ENCODE data around the gene METTL26. TPM values are rescaled to one million over a fixed set of nuclear protein-coding genes. Genes with fewer than 3 reads are reported as not detected.

METTL26 gene
- polyA plus RNA-seq, 3 donors: 57.1 to 80.9 (median 70.4) TPM

DNA sequence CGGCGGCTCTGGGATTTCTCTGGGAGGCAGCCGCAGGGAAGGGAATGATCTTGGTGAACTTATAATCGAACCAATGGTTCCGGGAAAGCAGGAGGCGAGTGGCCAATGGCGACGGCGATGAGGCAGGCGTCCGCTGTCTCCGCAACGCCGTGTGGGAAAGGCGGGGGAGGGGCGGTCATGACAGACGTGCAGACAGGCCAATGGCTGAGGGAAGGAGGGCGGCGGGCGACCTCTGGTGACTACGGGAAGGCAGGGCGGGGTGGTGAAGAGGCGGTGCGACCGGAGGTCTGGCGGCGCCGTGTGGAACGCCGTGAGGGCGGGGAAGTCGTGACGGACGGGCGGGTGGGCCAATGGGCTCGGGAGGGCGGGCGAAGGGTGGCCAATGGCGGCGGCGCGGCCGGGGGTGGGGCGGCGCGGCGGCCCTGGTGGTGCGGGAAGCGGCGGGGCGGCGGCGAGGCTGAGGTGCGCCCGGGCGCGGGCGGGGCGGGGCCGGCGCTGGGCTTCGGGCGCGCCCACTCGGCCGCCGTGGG lies 46.4 kb downstream of the METTL26 start, which contains the start of gene RAB40C:
Gene RAB40C (plus strand): TSS at position 409 of the 530 bp plus-strand sequence. CDS start 226 bp downstream, outside the sequence.
- under 1% methylated on average over 67 of the region's 67 CpGs for WGBS (ENCODE audit: insufficient coverage)
- H4K20me1 ChIP-seq (ENCODE audit: insufficient read depth, low read length): peaks cover 19% of the 10 kb centered on the region
- peak within 1 kb of the TSS; percentile 85 to 92 (median 86) for H3K4me3 ChIP-seq (replicated peaks in 1 of 3; ENCODE audit: low read depth in 2 of 3, low read length in 3 of 3)
- H3K79me2 ChIP-seq (ENCODE audit: insufficient read depth, low read length): peaks cover 59% of the 10 kb centered on the region
- H3K27me3 Mint-ChIP-seq (ENCODE audit: low read depth in 3 of 3): peaks cover 3 to 15% (median 12%) of the 10 kb centered on the region in 3 donors
- peaks cover 58 to 63% of the 10 kb centered on the region in 2 donors for H3K4me1 ChIP-seq (ENCODE audit: control insufficient read depth in 1 of 2, insufficient read depth in 2 of 2, low read length in 2 of 2)
- H3K27ac ChIP-seq (ENCODE audit: low read depth in 1 of 2, low read length in 2 of 2): peak within 1 kb of the TSS; percentile 86 to 91
- intact Hi-C loops (cut with micrococcal nuclease): loop anchor here (2.0 to 5.0 kb wide), 3 partner anchors 47 to 93 kb away; partner anchors contain the start of genes JMJD8 (in 2 of the 2), METTL26 (in 2 of the 2), STUB1 (in 2 of the 2) and CAPN15 (in 1 of the 2)
- H3K9ac ChIP-seq (ENCODE audit: insufficient read depth, low read length, poor library complexity, severe bottlenecking): peak within 1 kb of the TSS; percentile 89
- H3K27ac Mint-ChIP-seq: peak within 1 kb of the TSS; percentile 98 to 100 (median 99)
- H3K9me3 Mint-ChIP-seq: peaks cover 0 to 3% (median 0%) of the 10 kb centered on the region in 7 donors
- peak within 1 kb of the TSS; percentile 91 to 99 for H3K4me3 Mint-ChIP-seq
- peak within 1 kb of the TSS; percentile 86 for H2AFZ ChIP-seq (ENCODE audit: insufficient read depth, low read depth, low read length, poor library complexity, severe bottlenecking)
- peak; percentile 96 to 100 (median 99) for DNase-seq
- H3K36me3 Mint-ChIP-seq: peaks cover 7 to 8% of the 10 kb centered on the region in 2 donors
- peaks cover 0 to 7% of the 10 kb centered on the region in 2 donors for H3K27me3 ChIP-seq (ENCODE audit: control insufficient read depth in 2 of 2, insufficient read depth in 2 of 2, low read length in 2 of 2)
- no peaks in the 10 kb centered on the region for H3K9me3 ChIP-seq (replicated peaks in 1 of 2; ENCODE audit: control insufficient read depth in 1 of 2, insufficient read depth in 1 of 2, low read length in 2 of 2)
- H3K36me3 ChIP-seq (replicated peaks in 1 of 2; ENCODE audit: control insufficient read depth in 1 of 2, insufficient read depth in 2 of 2, low read length in 2 of 2): no peaks in the 10 kb centered on the region
- TF ChIP-seq, protein P1, sequence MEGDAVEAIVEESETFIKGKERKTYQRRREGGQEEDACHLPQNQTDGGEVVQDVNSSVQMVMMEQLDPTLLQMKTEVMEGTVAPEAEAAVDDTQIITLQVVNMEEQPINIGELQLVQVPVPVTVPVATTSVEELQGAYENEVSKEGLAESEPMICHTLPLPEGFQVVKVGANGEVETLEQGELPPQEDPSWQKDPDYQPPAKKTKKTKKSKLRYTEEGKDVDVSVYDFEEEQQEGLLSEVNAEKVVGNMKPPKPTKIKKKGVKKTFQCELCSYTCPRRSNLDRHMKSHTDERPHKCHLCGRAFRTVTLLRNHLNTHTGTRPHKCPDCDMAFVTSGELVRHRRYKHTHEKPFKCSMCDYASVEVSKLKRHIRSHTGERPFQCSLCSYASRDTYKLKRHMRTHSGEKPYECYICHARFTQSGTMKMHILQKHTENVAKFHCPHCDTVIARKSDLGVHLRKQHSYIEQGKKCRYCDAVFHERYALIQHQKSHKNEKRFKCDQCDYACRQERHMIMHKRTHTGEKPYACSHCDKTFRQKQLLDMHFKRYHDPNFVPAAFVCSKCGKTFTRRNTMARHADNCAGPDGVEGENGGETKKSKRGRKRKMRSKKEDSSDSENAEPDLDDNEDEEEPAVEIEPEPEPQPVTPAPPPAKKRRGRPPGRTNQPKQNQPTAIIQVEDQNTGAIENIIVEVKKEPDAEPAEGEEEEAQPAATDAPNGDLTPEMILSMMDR (IDR thresholded peaks at IDR 0.05): no peak
- peak within 1 kb of the TSS; percentile 87 for H3K4me2 ChIP-seq (replicated peaks; ENCODE audit: extremely low read depth, low read length, poor library complexity, severe bottlenecking)
- peaks cover 55% of the 10 kb centered on the region for H3K4me1 Mint-ChIP-seq

DNA sequence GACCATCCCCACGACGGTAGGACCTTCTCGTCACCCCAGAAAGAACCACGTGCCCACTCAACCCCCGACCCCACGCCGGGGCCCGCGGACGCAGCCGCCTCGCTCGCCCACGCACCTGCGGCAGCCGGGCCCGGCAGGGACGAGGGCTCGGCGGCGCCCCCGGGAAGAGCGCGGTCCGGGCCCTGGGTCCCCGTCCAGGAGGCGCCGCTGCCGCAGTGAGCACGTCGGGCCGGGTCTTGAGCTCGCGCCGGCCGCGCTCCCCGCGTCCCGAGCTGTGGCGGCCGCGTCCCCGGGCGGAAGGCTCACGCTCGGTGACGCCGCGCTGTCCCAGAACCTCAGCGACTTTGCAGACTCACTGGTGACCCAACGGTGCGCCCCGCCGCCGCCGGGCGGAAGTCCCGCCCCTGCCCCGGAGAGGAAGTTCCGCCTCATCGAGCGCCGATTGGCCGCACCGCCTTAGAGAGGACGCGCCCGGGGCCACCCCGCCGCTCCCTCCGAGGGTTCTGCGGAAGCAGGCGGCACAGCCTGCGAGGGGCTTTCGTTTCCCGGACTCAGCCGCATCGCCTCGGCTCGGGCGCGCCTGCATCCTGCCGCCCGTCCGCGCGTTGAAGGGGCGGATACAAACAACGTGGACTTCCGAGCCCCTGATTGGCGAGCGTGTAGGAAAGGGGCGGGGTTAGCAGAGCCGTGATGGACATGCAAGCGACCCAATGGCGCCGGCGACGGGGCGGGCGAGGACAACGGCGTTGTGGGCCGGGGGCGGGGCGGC lies 47.0 kb downstream of the METTL26 start:
- Histone ChIP-seq H3K9ac (ENCODE audit: insufficient read depth, low read length, poor library complexity, severe bottlenecking) (peak overlapping the region; percentile 89), H3K36me3 (replicated peaks in 1 of 2; ENCODE audit: control insufficient read depth in 1 of 2, insufficient read depth in 2 of 2, low read length in 2 of 2) (no peaks in the 10 kb centered on the region), H4K20me1 (ENCODE audit: insufficient read depth, low read length) (peaks cover 13% of the 10 kb centered on the region), H3K4me3 (replicated peaks in 1 of 3; ENCODE audit: low read depth in 2 of 3, low read length in 3 of 3) (peak overlapping the region; percentile 70 to 92 (median 86)), H2AFZ (ENCODE audit: insufficient read depth, low read depth, low read length, poor library complexity, severe bottlenecking) (peak overlapping the region; percentile 86), H3K79me2 (ENCODE audit: insufficient read depth, low read length) (peaks cover 53% of the 10 kb centered on the region), H3K27ac (ENCODE audit: low read depth in 1 of 2, low read length in 2 of 2) (peak overlapping the region; percentile 86 to 91), H3K9me3 (replicated peaks in 1 of 2; ENCODE audit: control insufficient read depth in 1 of 2, insufficient read depth in 1 of 2, low read length in 2 of 2) (no peaks in the 10 kb centered on the region), H3K27me3 (ENCODE audit: control insufficient read depth in 2 of 2, insufficient read depth in 2 of 2, low read length in 2 of 2) (peaks cover 0 to 7% of the 10 kb centered on the region in 2 donors), H3K4me1 (ENCODE audit: control insufficient read depth in 1 of 2, insufficient read depth in 2 of 2, low read length in 2 of 2) (peaks cover 53 to 57% of the 10 kb centered on the region in 2 donors), H3K4me2 (replicated peaks; ENCODE audit: extremely low read depth, low read length, poor library complexity, severe bottlenecking) (peak overlapping the region; percentile 78)
- Mint-ChIP-seq H3K36me3 (peaks cover 1 to 2% of the 10 kb centered on the region in 2 donors), H3K27me3 (ENCODE audit: low read depth in 3 of 3) (peaks cover 2 to 16% (median 12%) of the 10 kb centered on the region in 3 donors), H3K27ac (peak overlapping the region; percentile 98 to 100 (median 99)), H3K9me3 (peaks cover 0 to 3% (median 0%) of the 10 kb centered on the region in 7 donors), H3K4me3 (peak overlapping the region; percentile 91 to 99), H3K4me1 (peaks cover 48% of the 10 kb centered on the region)
- TF ChIP-seq, protein P1 (IDR thresholded peaks at IDR 0.05): no peak
- intact Hi-C loops (cut with micrococcal nuclease): loop anchor here (2.0 to 5.0 kb wide), 3 partner anchors 48 to 93 kb away; partner anchors contain the start of genes JMJD8 (in 2 of the 2), METTL26 (in 2 of the 2), STUB1 (in 2 of the 2) and CAPN15 (in 1 of the 2)
- peak; percentile 89 to 97 (median 95) for DNase-seq
- under 1% methylated on average over 107 of the region's 107 CpGs for WGBS (ENCODE audit: insufficient coverage)

Data from CD14-positive monocyte (primary cell).